Stomach (tissue), 4 donors: ENCODE measurements around the gene PHF23.

Source experiments
- EP300 ChIP-seq: sonication (generic); formaldehyde crosslinking; IDR thresholded peaks from one replicate; pipeline ENCODE4 v1.6.1; 2017; ENCODE audit warnings: antibody characterized with exemption
- POLR2A ChIP-seq, 4 donors: fragments of 450-650 bp; IDR thresholded peaks; one replicate each; pipeline ENCODE4 v1.6.1; 2016; ENCODE audit warnings: antibody characterized with exemption in 4 of 4, control low read depth in 2 of 4, mild to moderate bottlenecking in 1 of 4, moderate library complexity in 1 of 4
- POLR2AphosphoS5 ChIP-seq, 3 donors: sonication (generic); formaldehyde crosslinking; IDR thresholded peaks; one replicate each; pipeline ENCODE4 v1.6.1; 2016; ENCODE audit warnings: antibody characterized with exemption in 3 of 3
- TF ChIP-seq, protein P1 (sequence below), 7 experiments: fragments of 450-650 bp in 4 of 7; fragments of 200-600 bp in 3 of 7; sonication (generic) in 3 of 7; IDR thresholded peaks; one replicate each; pipeline ENCODE4 v1.5.1; 2016 to 2019; ENCODE audit warnings: antibody characterized with exemption in 7 of 7, control low read depth in 2 of 7, mild to moderate bottlenecking in 1 of 7

DNA sequence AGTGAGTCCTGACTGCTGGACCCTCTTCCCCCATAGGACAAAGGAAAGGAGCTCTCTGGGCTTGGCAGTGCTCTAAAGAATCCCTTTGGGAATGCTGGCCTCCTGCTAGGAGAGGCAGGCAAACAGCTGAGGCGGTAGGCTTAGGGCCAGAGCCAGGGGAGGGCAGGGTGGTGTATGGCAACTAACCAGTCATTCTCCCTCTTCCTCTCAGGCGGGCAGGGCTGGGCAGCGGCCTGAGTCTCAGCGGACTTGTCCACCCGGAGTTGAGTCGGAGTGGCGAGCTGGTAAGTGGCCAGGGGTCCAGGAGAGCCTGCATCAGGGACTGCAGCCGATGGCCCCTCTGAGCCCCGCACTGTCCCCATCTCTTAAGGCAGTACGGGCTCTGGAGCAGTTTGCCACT is 15.1 kb downstream of the PHF23 start:
- TF ChIP-seq EP300: no peak
- no peak for TF ChIP-seq POLR2A (IDR thresholded peaks at IDR 0.05)
- TF ChIP-seq POLR2AphosphoS5 (IDR thresholded peaks at IDR 0.05): no peak
- TF ChIP-seq, protein P1, sequence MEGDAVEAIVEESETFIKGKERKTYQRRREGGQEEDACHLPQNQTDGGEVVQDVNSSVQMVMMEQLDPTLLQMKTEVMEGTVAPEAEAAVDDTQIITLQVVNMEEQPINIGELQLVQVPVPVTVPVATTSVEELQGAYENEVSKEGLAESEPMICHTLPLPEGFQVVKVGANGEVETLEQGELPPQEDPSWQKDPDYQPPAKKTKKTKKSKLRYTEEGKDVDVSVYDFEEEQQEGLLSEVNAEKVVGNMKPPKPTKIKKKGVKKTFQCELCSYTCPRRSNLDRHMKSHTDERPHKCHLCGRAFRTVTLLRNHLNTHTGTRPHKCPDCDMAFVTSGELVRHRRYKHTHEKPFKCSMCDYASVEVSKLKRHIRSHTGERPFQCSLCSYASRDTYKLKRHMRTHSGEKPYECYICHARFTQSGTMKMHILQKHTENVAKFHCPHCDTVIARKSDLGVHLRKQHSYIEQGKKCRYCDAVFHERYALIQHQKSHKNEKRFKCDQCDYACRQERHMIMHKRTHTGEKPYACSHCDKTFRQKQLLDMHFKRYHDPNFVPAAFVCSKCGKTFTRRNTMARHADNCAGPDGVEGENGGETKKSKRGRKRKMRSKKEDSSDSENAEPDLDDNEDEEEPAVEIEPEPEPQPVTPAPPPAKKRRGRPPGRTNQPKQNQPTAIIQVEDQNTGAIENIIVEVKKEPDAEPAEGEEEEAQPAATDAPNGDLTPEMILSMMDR (IDR thresholded peaks at IDR 0.05): no peak
